PC-3 (cell line): ENCODE results near the gene OR8J1. TPM values are rescaled to one million over a fixed set of nuclear protein-coding genes. Genes with fewer than 3 reads are reported as not detected.

ENCODE experiments used
- ATAC-seq: fragments of 200-7000 bp; cut with Tn5 transposase; 2 replicates; pipeline ENCODE4 v1.9.1; 2020; ENCODE audit warnings: mild to moderate bottlenecking, moderate library complexity
- Bru-seq: library from RNA; stranded (reverse); fragments of 400-500 nt; gene quantifications from one replicate; lab custom pipeline; 2021; lab: Mats Ljungman, UMichigan
- BruChase-seq, 2 experiments: library from RNA; stranded (reverse); fragments of 400-500 nt; gene quantifications; one replicate each; lab custom pipeline; 2021; lab: Mats Ljungman, UMichigan
- BruUV-seq: library from RNA; stranded (reverse); fragments of 400-500 nt; replicated peaks from 2 replicates; lab custom pipeline; 2021; lab: Mats Ljungman, UMichigan
- CTCF ChIA-PET: fragments of 300-600 bp; sonication (Branson Sonifier 250); formaldehyde crosslinking; loops from one replicate; lab custom pipeline; 2022; ENCODE audit warnings: antibody characterized with exemption; lab: Charles Lee
- POLR2A ChIA-PET: fragments of 300-600 bp; sonication (Branson Sonifier 250); formaldehyde crosslinking; loops from one replicate; lab custom pipeline; 2022; ENCODE audit warnings: antibody characterized with exemption; ENCODE audit not compliant: unreplicated experiment; lab: Charles Lee
- DNase-seq: peaks from one replicate; pipeline ENCODE4 v3.0.0-alpha.2; 2015
- H2AFZ ChIP-seq: fragments of 300-600 bp; sonication (generic); 2 replicates; pipeline ENCODE4 v1.6.0; 2016; ENCODE audit warnings: antibody characterized with exemption, low read length
- H3F3A ChIP-seq: fragments of 300-600 bp; sonication (generic); one replicate; pipeline ENCODE4 v1.6.0; 2017; ENCODE audit warnings: antibody characterized with exemption, low read length, control low read depth, mild to moderate bottlenecking; ENCODE audit not compliant: unreplicated experiment
- H3K27ac ChIP-seq: fragments of 300-600 bp; sonication (generic); 2 replicates; pipeline ENCODE4 v1.5.1; 2016; ENCODE audit warnings: mild to moderate bottlenecking, low read length
- H3K27me3 ChIP-seq: fragments of 300-600 bp; sonication (generic); 2 replicates; pipeline ENCODE4 v1.6.1; 2016; ENCODE audit warnings: low read length, mixed read lengths
- H3K36me3 ChIP-seq: fragments of 300-600 bp; sonication (generic); 2 replicates; pipeline ENCODE4 v1.6.1; 2016; ENCODE audit warnings: low read depth, mixed run types, low read length, mixed read lengths
- H3K4me1 ChIP-seq: fragments of 300-600 bp; sonication (generic); 2 replicates; pipeline ENCODE4 v1.5.1; 2016; ENCODE audit warnings: low read length; ENCODE audit not compliant: insufficient read depth
- H3K4me2 ChIP-seq: fragments of 300-600 bp; sonication (generic); 2 replicates; pipeline ENCODE4 v1.6.0; 2016; ENCODE audit warnings: low read length
- H3K4me3 ChIP-seq: fragments of 300-600 bp; sonication (generic); 2 replicates; pipeline ENCODE4 v1.5.1; 2016; ENCODE audit warnings: mild to moderate bottlenecking, low read length, mixed read lengths
- H3K79me2 ChIP-seq: fragments of 300-600 bp; sonication (generic); 2 replicates; pipeline ENCODE4 v1.6.1; 2017; ENCODE audit warnings: low read length, mixed read lengths
- H3K9ac ChIP-seq: fragments of 300-600 bp; sonication (generic); 2 replicates; pipeline ENCODE4 v1.6.0; 2016; ENCODE audit warnings: mild to moderate bottlenecking, low read length
- H3K9me2 ChIP-seq: fragments of 300-600 bp; sonication (generic); replicated peaks from 2 replicates; pipeline ENCODE4 v1.6.1; 2016; ENCODE audit warnings: mixed run types, low read length, mixed read lengths
- H3K9me3 ChIP-seq: fragments of 300-600 bp; sonication (generic); 2 replicates; pipeline ENCODE4 v1.6.1; 2016; ENCODE audit warnings: low read length, mixed read lengths
- H4K20me1 ChIP-seq: fragments of 300-600 bp; sonication (generic); 2 replicates; pipeline ENCODE4 v1.6.1; 2016; ENCODE audit warnings: low read length, mixed read lengths
- CTCF ChIP-seq: fragments of 300-600 bp; sonication (generic); conservative IDR thresholded peaks from 2 replicates; pipeline ENCODE4 v1.5.1; 2017; ENCODE audit warnings: antibody characterized with exemption, low read depth, mild to moderate bottlenecking, low read length
- EZH2 ChIP-seq: fragments of 300-600 bp; sonication (generic); IDR thresholded peaks from one replicate; pipeline ENCODE4 v1.6.1; 2017; ENCODE audit warnings: antibody characterized with exemption, mild to moderate bottlenecking, low read length; ENCODE audit not compliant: unreplicated experiment
- EZH2phosphoT487 ChIP-seq: fragments of 300-600 bp; sonication (generic); IDR thresholded peaks from 2 replicates; pipeline ENCODE4 v1.6.1; 2018; ENCODE audit warnings: mild to moderate bottlenecking, antibody characterized with exemption, low read length, borderline replicate concordance
- intact Hi-C: fragments of 100-400 bp; cut with micrococcal nuclease; formaldehyde crosslinking; loops from 2 replicates; pipeline ENCODE4 v1.9.0; 2023
- long read RNA-seq: library from polyadenylated mRNA; unstranded; transcript quantifications from one replicate; pipeline ENCODE4 v2.0.0, GENCODE V29; 2021; ENCODE audit not compliant: unreplicated experiment
- total RNA-seq: library from RNA; depleted of rRNA; stranded (reverse); fragments of >200 nt; gene quantifications from 2 replicates; pipeline ENCODE4 v1.2.3, GENCODE V29; 2014; rRNA removed

Gene OR8J1
- total RNA-seq (not detected in 2 replicates), Bru-seq, nascent RNA (not detected), BruChase-seq, experiment 1, labeled RNA remaining after a 6-hour chase (not detected), BruChase-seq, experiment 2, labeled RNA remaining after a 2-hour chase (not detected)
- long read RNA-seq: 0 reads

DNA sequence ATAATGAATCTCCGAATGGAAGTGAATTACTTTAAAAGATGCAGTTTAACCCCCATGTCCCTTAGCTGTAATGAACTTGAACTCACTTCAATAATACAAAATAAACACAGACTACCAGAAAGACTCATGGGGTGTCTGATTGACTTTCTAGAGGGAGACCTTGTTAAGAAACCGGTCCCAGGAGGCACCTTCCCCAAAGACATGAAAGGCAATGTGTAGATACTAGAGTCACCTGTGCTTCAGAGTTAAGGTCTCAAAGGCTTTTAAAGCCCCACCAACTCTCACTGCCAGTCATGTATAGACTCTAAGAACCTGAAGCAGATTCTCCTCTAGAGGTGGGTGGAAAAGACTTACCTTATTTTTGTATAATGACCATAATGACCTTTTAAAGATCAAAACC is at the start of gene OR8J1:
TSS of gene OR8J1 (plus strand) at position 301 of the 400 bp plus-strand sequence. CDS start 5,956 bp downstream, outside the sequence.
- Histone ChIP-seq H3K4me1 (no peaks in the 10 kb centered on the region), H3K9ac (no peak within 1 kb of the TSS), H3K4me3 (no peak within 1 kb of the TSS), H3K36me3 (no peaks in the 10 kb centered on the region), H3F3A (no peaks in the 10 kb centered on the region), H2AFZ (no peak within 1 kb of the TSS), H3K27ac (no peak within 1 kb of the TSS), H3K79me2 (no peaks in the 10 kb centered on the region), H3K4me2 (no peak within 1 kb of the TSS), H3K9me3 (0 out of 2 replicates have a peak, but pooled peaks cover 5% of the 10 kb centered on the region), H3K27me3 (no peaks in the 10 kb centered on the region), H4K20me1 (no peaks in the 10 kb centered on the region), H3K9me2 (no peaks in the 10 kb centered on the region)
- no TSS peak for BruUV-seq
- TF ChIP-seq EZH2 (no peak), EZH2phosphoT487 (no peak), CTCF (no peak)
- DNase-seq (no peak), ATAC-seq (no peak)
- CTCF ChIA-PET: no interaction called here
- intact Hi-C loops: no loop called here
- POLR2A ChIA-PET: no interaction called here

DNA sequence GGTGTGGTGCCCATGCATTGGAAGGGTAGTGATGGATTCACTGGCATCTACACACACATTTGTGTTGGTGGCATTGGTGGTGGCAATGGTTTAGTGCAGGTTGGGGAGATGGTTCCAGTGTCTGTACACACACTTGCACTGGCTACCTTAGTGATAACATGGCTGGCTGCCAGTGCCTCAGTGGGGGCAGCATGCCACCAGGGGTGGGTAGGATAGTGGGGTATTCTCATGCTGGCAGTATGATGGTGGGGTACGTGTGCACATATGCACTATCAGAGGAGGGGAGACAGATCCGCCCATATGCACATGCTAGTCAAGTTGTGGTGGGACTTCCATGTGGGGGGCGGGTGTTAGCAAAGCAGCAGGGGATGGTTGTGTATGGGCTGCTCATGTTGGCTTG is 46.3 kb upstream of the OR8J1 start:
- ATAC-seq: no peak
- Histone ChIP-seq H3K4me3 (no peak overlapping the region), H3K36me3 (no peaks in the 10 kb centered on the region), H3F3A (no peaks in the 10 kb centered on the region), H3K79me2 (no peaks in the 10 kb centered on the region), H3K27me3 (no peaks in the 10 kb centered on the region), H2AFZ (no peak overlapping the region), H3K9me2 (no peaks in the 10 kb centered on the region), H3K4me2 (no peak overlapping the region), H3K9ac (no peak overlapping the region), H3K27ac (no peak overlapping the region), H3K4me1 (no peaks in the 10 kb centered on the region), H4K20me1 (no peaks in the 10 kb centered on the region), H3K9me3 (peaks cover 46% of the 10 kb centered on the region)
- no peak for DNase-seq
- no TSS peak for BruUV-seq
- TF ChIP-seq EZH2 (no peak), EZH2phosphoT487 (no peak), CTCF (no peak)
- ChIA-PET POLR2A (no interaction called here), CTCF (no interaction called here)
- intact Hi-C loops: no loop called here

DNA sequence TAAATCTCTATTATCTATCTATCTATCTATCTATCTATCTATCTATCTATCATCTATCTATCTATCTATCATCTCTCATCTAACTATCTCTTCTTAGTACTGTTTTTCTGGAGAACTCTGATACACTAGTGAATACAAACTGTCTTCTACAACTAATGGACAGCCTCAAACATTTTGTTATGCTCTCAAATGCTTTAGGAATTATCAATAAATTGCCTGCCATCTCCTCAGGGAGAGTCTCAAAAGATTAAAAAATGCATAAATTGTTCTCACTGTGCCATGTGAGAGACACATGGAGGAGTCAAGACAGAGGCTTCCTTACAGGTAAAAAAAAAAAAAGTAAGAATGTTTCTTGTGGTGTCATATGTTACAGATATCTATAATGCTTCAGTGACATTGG is 39.2 kb upstream of the OR8J1 start, which contains the start of gene OR8K3:
TSS of gene OR8K3 (plus strand) at position 301 of the 400 bp plus-strand sequence. CDS start 3,163 bp downstream, outside the sequence.
- Histone ChIP-seq H3K27me3 (peaks cover 4% of the 10 kb centered on the region; the same call in 1 of the 2 replicates), H3K9me2 (no peaks in the 10 kb centered on the region), H3K36me3 (no peaks in the 10 kb centered on the region), H3K4me1 (no peaks in the 10 kb centered on the region), H3K27ac (no peak within 1 kb of the TSS), H3K9me3 (peaks cover 16% of the 10 kb centered on the region; the same call in 1 of the 2 replicates), H3K4me2 (no peak within 1 kb of the TSS), H3K79me2 (no peaks in the 10 kb centered on the region), H3K9ac (no peak within 1 kb of the TSS), H3F3A (no peaks in the 10 kb centered on the region), H3K4me3 (no peak within 1 kb of the TSS), H4K20me1 (no peaks in the 10 kb centered on the region), H2AFZ (no peak within 1 kb of the TSS)
- POLR2A ChIA-PET: no interaction called here
- CTCF ChIA-PET: no interaction called here
- ATAC-seq (no peak), DNase-seq (no peak)
- BruUV-seq: no TSS peak
- intact Hi-C loops: no loop called here
- TF ChIP-seq CTCF (no peak), EZH2phosphoT487 (no peak), EZH2 (no peak)
